ELF-1 (cell line): ENCODE data around the gene CCDC187.
A peak's percentile ranks its signal among the peaks of the same experiment; 100 is the strongest.
"Not testable (repeated sequence)": the region's sequence is repeated elsewhere in the genome, so short reads cannot be mapped to it uniquely, and the experiment has no call there.

Experiments used
- DNase-seq: peaks from one replicate; pipeline ENCODE4 v3.0.0-alpha.2; 2016; ENCODE audit warnings: low read depth, low spot score

Gene CCDC187

GRCh38 chr9:136267261-136268111 lies 36.4 kb downstream of the CCDC187 start:
- peak; percentile 84 for DNase-seq

- not testable (repeated sequence) for DNase-seq
These were observed 37.3 kb downstream of the CCDC187 start for GRCh38 chr9:136266641-136267040.

GRCh38 chr9:136265561-136266355 lies 38.1 kb downstream of the CCDC187 start:
- DNase-seq, result no peak

- no peak for DNase-seq
These were observed 39.2 kb downstream of the CCDC187 start for GRCh38 chr9:136264441-136265405.

- DNase-seq, result no peak
These were observed 39.9 kb downstream of the CCDC187 start for GRCh38 chr9:136264031-136264430.

GRCh38 chr9:136262671-136263178 lies 41.2 kb downstream of the CCDC187 start:
- DNase-seq, result no peak

GRCh38 chr9:136261686-136262430 lies 42.0 kb downstream of the CCDC187 start:
- no peak for DNase-seq

- no peak for DNase-seq
These were observed 42.9 kb downstream of the CCDC187 start for GRCh38 chr9:136260936-136261472.

- DNase-seq, result no peak
These were observed 43.4 kb downstream of the CCDC187 start for GRCh38 chr9:136260521-136260920.

GRCh38 chr9:136259836-136260235 lies 44.1 kb downstream of the CCDC187 start:
- no peak for DNase-seq

GRCh38 chr9:136259517-136259813 lies 44.4 kb downstream of the CCDC187 start:
- peak; percentile 62 for DNase-seq

GRCh38 chr9:136258786-136259516 lies 44.9 kb downstream of the CCDC187 start:
- DNase-seq, result no peak

GRCh38 chr9:136258299-136258625 lies 45.6 kb downstream of the CCDC187 start:
- DNase-seq, result no peak

GRCh38 chr9:136257381-136258298 lies 46.3 kb downstream of the CCDC187 start:
- DNase-seq, result no peak

- DNase-seq, result no peak
These were observed 47.7 kb downstream of the CCDC187 start for GRCh38 chr9:136255896-136256890.

GRCh38 chr9:136255166-136255538 lies 48.7 kb downstream of the CCDC187 start:
- DNase-seq, result no peak

GRCh38 chr9:136254381-136255165 lies 49.3 kb downstream of the CCDC187 start:
- no peak for DNase-seq
